Heart left ventricle (tissue), 16 donors: ENCODE data around the gene NABP1. TPM values are rescaled to one million over a fixed set of nuclear protein-coding genes. Genes with fewer than 3 reads are reported as not detected.

Experiments used
- ATAC-seq, 4 donors: fragments of 200-7000 bp; cut with Tn5 transposase; one replicate each; pipeline ENCODE4 v1.9.1; 2020 to 2022; ENCODE audit warnings: moderate library complexity in 4 of 4, mild to moderate bottlenecking in 3 of 4, moderate number of reproducible peaks in 1 of 4
- DNase-seq, 5 donors: peaks; one replicate each; pipeline ENCODE4 v3.0.0-alpha.2; 2020
- H3K27ac ChIP-seq, 12 donors: fragments of 200-600 bp; sonication (generic) in 4 of 12; one replicate each; pipeline versions ENCODE4 v1.5.0 to v1.8.0; 2016 to 2022; ENCODE audit warnings: mild to moderate bottlenecking in 2 of 12
- H3K27me3 ChIP-seq, 9 donors: fragments of 200-600 bp; sonication (generic) in 2 of 9; one replicate each; pipeline versions ENCODE4 v1.5.1 to v1.8.0; 2016 to 2022; ENCODE audit warnings: mild to moderate bottlenecking in 3 of 9
- H3K36me3 ChIP-seq, 9 donors: fragments of 200-600 bp; sonication (generic) in 2 of 9; one replicate each; pipeline versions ENCODE4 v1.5.0 to v1.8.0; 2018 to 2022; ENCODE audit warnings: mild to moderate bottlenecking in 2 of 9
- H3K4me1 ChIP-seq, 12 donors: fragments of 200-600 bp; sonication (generic) in 4 of 12; one replicate each; pipeline versions ENCODE4 v1.5.0 to v1.8.0; 2016 to 2022; ENCODE audit warnings: mild to moderate bottlenecking in 3 of 12
- H3K4me3 ChIP-seq, 12 donors: fragments of 200-600 bp; sonication (generic) in 4 of 12; one replicate each; pipeline versions ENCODE4 v1.5.0 to v1.8.0; 2017 to 2022; ENCODE audit warnings: mild to moderate bottlenecking in 9 of 12, moderate library complexity in 4 of 12
- H3K9me3 ChIP-seq, 12 donors: fragments of 200-600 bp; sonication (generic) in 4 of 12; one replicate each; pipeline versions ENCODE4 v1.5.0 to v1.8.0; 2016 to 2022; ENCODE audit warnings: mild to moderate bottlenecking in 1 of 12
- POLR2A ChIP-seq, 2 donors: fragments of 450-650 bp; IDR thresholded peaks; one replicate each; pipeline ENCODE4 v1.6.1; 2017; ENCODE audit warnings: antibody characterized with exemption in 2 of 2, mild to moderate bottlenecking in 2 of 2, moderate library complexity in 2 of 2
- WGBS, 4 donors: extraction: QIAGEN DNeasy Blood & Tissue Kit in 2 of 4; methylation state at CpG; one replicate each; pipeline versions ENCODE4 v1.1.5 to v1.1.7; 2013 to 2018; 5-methylcytosine and 5-hydroxymethylcytosine counted together
- intact Hi-C, 10 donors: fragments of 100-400 bp; cut with DNase I; formaldehyde crosslinking; loops; one replicate each; pipeline versions ENCODE4 v1.11.1 to v1.14.2; 2022
- polyA plus RNA-seq, 2 donors: library from polyadenylated mRNA; stranded (reverse); fragments of 200-250 nt; gene quantifications; one replicate each; pipeline ENCODE4 v1.2.3, GENCODE V29; 2013
- total RNA-seq, 9 donors: library from RNA; depleted of rRNA in 2 of 9; stranded (reverse); fragments of >200 nt in 2 of 9; fragmentation: NEBNext Ultra II Directional in 3 of 9; extraction: Animal tissue kit (Norgen Biotek cat#: 25700) in 3 of 9; gene quantifications; one replicate each; pipeline versions ENCODE4 v1.1.0 to v1.2.4, GENCODE V29; 2016 to 2023
- TF ChIP-seq, protein P1 (sequence below), 12 donors: fragments of 200-600 bp; sonication (generic) in 4 of 12; IDR thresholded peaks; one replicate each; pipeline versions ENCODE4 v1.5.0 to v1.8.0; 2018 to 2022; ENCODE audit warnings: antibody characterized with exemption in 12 of 12, mild to moderate bottlenecking in 5 of 12
- donor health status: ischemic (EF 13 %, LVEDD 7.1; RV severe dilation, severe dysfunction).
- donor health status: healthy with polysubstance abuse.
- donor health status: DM: no; HTN: yes; CAD: no.
- donor health status: DM: no; HTN: no; CAD: no.
- donor health status: ischemic (EF 25% LVEDD 6.9; RV normal size, moderate dysfunction).
- donor health status: ischemic (EF 25% LVEDD 5.7; RV mildly dilated, moderate dysfunction).
- donor health status: healthy.
- donor health status: DM: yes; HTN: yes; CAD: no.
- donor health status: ischemic (EF 35%, LVEDD 5.7; RV mildly dilated, moderate dysfunction).
- donor health status: nonischemic (EF 11% LVEDD 7.7; RV severe dilation, severe dysfunction).
- donor health status: DM: yes; HTN: yes; CAD: no.
- donor health status: PGD.
- donor health status: ischemic (EF 29% LVEDD 5.4; RV normal size, mild dysfunction).
- donor health status: nonischemic (EF 23%, LVEDD 6.1; RV moderate dilation, normal function).

Gene NABP1
- total and polyA plus RNA-seq, 11 donors = 1.5 to 36.3 (median 3.3) TPM

DNA sequence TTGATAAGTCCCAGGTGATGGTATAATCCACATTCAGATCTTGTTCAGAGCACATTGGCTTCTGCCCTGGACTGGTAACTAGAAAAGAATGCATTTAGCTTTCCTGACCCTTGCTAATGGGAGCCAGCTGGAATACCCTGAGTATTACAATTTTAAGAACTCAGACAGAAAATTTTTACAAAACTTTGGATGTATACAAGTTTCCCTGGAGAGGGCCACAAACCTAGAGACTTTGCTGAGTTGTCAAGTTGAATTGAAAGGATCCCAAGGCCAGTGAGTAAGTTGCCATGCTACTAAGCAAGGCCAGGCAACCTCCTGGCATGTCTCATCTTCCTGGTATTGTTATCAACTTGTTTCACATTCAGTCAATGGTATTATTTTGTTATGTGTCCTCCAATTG, 20.0 kb upstream of the NABP1 start:
- no peak for ATAC-seq
- intact Hi-C loops = no loop called here

DNA sequence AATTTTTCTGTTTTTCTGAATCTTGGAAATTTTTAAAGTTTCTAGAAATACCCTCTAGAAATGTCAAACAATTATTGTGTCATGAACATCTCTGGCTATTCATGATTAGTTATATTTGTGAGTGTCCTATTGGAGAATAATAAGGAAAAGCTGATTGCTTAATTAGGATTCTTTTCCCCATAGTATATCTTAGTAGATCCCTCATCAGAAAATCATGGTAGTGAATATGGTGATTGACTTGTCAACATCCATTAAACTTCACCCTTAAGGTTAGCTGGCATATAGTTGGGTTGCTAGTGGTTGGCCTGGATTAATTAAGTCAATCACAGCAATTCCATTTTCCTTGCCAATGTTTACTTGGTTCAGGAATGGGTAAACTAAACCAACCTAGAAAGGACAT, 18.7 kb upstream of the NABP1 start:
- no peak for ATAC-seq
- no peak for DNase-seq
- no peaks in the 10 kb centered on the region for H3K27me3 ChIP-seq
- no peaks in the 10 kb centered on the region for H3K36me3 ChIP-seq
- no peak overlapping the region for H3K4me3 ChIP-seq
- no peaks in the 10 kb centered on the region for H3K9me3 ChIP-seq
- no peak overlapping the region for H3K27ac ChIP-seq
- TF ChIP-seq, protein P1, sequence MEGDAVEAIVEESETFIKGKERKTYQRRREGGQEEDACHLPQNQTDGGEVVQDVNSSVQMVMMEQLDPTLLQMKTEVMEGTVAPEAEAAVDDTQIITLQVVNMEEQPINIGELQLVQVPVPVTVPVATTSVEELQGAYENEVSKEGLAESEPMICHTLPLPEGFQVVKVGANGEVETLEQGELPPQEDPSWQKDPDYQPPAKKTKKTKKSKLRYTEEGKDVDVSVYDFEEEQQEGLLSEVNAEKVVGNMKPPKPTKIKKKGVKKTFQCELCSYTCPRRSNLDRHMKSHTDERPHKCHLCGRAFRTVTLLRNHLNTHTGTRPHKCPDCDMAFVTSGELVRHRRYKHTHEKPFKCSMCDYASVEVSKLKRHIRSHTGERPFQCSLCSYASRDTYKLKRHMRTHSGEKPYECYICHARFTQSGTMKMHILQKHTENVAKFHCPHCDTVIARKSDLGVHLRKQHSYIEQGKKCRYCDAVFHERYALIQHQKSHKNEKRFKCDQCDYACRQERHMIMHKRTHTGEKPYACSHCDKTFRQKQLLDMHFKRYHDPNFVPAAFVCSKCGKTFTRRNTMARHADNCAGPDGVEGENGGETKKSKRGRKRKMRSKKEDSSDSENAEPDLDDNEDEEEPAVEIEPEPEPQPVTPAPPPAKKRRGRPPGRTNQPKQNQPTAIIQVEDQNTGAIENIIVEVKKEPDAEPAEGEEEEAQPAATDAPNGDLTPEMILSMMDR (IDR thresholded peaks at IDR 0.05) = no peak
- no peak for TF ChIP-seq POLR2A (IDR thresholded peaks at IDR 0.05)
- intact Hi-C loops = no loop called here
- H3K4me1 ChIP-seq = no peaks in the 10 kb centered on the region

More for the DNA sequence above, 20.0 kb upstream of the NABP1 start:
- no peak for DNase-seq
- peak overlapping the region in 1 of 12 donors; percentile 3 for H3K27ac ChIP-seq
- TF ChIP-seq, protein P1 (IDR thresholded peaks at IDR 0.05) = no peak
- TF ChIP-seq POLR2A (IDR thresholded peaks at IDR 0.05) = no peak
- no peaks in the 10 kb centered on the region for H3K27me3 ChIP-seq
- H3K4me3 ChIP-seq = no peak overlapping the region
- no peaks in the 10 kb centered on the region for H3K36me3 ChIP-seq
- H3K4me1 ChIP-seq = no peaks in the 10 kb centered on the region
- peaks cover 0 to 6% (median 0%) of the 10 kb centered on the region in 12 donors for H3K9me3 ChIP-seq

- 0 to 76% (median 32%) methylated on average over 1 of the region's 1 CpG for WGBS, 4 donors
- TF ChIP-seq, protein P1 (IDR thresholded peaks at IDR 0.05) = no peak
- TF ChIP-seq POLR2A (IDR thresholded peaks at IDR 0.05) = no peak
- Histone ChIP-seq H3K36me3 (no peaks in the 10 kb centered on the region), H3K9me3 (no peaks in the 10 kb centered on the region), H3K4me1 (no peaks in the 10 kb centered on the region), H3K4me3 (no peak overlapping the region), H3K27me3 (no peaks in the 10 kb centered on the region), H3K27ac (no peak overlapping the region)
- intact Hi-C loops = no loop called here
- no peak for ATAC-seq
- DNase-seq = no peak
These were observed 17.4 kb upstream of the NABP1 start for GRCh38 chr2:191660575-191660974.

- DNase-seq = no peak
- H3K4me3 ChIP-seq = no peak overlapping the region
- H3K27ac ChIP-seq = no peak overlapping the region
- no peak for ATAC-seq
- H3K9me3 ChIP-seq = no peaks in the 10 kb centered on the region
- H3K4me1 ChIP-seq = peaks cover 0 to 5% (median 0%) of the 10 kb centered on the region in 12 donors
- no peaks in the 10 kb centered on the region for H3K27me3 ChIP-seq
- TF ChIP-seq, protein P1 (IDR thresholded peaks at IDR 0.05) = no peak
- TF ChIP-seq POLR2A (IDR thresholded peaks at IDR 0.05) = no peak
- intact Hi-C loops = no loop called here
- WGBS, 4 donors = 80 to 88% (median 84%) methylated on average over 2 of the region's 2 CpGs
- H3K36me3 ChIP-seq = no peaks in the 10 kb centered on the region
These were observed 16.6 kb upstream of the NABP1 start for GRCh38 chr2:191661097-191661924.
